NCI-H446 (cell line): ENCODE data around the gene ZNF225.
A peak's percentile ranks its signal among the peaks of the same experiment; 100 is the strongest.
"Not testable (repeated sequence)": the region's sequence is repeated elsewhere in the genome, so short reads cannot be mapped to it uniquely, and the experiment has no call there.

Source experiments
- DNase-seq, 2 experiments: peaks; one replicate each; lab custom pipeline; 2025; lab: John Stamatoyannopoulos, UW

Gene ZNF225

DNA sequence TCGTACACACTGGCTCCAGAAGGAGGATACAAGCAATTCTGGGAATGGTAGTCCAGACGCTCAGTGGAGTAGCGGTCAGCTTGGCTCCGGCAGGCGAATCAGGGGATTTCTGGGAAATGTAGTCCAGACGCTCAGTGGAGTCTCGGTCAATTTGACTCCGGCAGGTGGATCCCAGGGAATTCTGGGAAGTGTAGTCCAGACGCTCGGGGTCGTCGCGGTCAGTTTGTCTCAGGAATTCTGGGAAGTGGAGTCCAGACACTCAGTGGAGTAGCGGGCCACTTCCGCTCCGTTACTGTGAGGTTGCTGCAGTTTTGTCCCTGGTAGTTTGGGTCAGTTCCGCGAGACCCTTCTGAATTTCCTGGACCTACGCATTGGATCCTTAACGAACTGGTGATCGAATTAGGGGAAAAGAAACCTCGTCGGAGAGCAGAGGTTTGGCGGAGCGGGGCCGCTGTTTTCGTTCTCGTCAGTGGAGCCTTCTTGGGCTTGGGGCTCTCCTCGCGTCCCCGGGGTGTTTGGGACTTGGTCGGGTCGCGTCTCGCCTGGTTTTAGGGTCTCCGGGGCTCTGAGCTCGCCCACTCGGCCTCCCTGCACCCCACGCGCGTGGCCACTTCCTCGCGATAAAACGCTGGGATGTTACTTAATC, at the start of gene ZNF225:
Gene ZNF225 (plus strand): TSS at position 262 of the 646 bp plus-strand sequence. CDS start 2,429 bp downstream, outside the sequence.
- peak; percentile 97 to 98 for DNase-seq

DNA sequence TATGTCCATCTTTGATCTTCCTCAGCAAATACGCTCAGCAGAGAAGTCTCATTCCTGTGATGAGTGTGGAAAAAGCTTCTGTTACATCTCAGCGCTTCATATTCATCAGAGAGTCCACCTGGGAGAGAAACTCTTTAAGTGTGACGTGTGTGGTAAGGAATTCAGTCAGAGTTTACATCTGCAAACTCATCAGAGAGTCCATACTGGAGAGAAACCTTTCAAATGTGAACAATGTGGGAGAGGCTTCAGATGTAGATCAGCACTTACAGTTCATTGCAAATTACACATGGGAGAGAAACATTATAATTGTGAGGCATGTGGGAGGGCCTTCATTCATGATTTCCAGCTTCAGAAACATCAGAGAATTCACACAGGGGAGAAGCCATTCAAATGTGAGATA, 46.9 kb upstream of the ZNF225 start:
- DNase-seq: no peak

DNA sequence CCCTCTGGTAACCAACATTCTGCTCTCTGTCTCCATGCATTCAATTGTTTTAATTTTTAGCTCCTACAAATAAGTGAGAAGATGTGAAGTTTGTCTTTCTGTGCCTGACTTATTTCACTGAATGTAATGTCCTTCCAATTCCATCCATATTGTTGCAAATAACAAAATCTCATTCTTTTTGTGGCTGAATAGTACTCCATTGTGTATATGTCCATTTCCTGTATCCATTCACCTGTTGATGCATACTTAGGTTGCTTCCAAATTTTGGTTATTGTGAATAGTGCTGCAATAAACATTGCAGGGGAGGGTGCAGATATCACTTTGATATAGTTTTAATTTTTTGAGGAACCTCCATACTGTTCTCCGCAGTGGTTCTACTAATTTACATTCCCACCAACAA, 43.8 kb upstream of the ZNF225 start:
- DNase-seq: no peak

DNA sequence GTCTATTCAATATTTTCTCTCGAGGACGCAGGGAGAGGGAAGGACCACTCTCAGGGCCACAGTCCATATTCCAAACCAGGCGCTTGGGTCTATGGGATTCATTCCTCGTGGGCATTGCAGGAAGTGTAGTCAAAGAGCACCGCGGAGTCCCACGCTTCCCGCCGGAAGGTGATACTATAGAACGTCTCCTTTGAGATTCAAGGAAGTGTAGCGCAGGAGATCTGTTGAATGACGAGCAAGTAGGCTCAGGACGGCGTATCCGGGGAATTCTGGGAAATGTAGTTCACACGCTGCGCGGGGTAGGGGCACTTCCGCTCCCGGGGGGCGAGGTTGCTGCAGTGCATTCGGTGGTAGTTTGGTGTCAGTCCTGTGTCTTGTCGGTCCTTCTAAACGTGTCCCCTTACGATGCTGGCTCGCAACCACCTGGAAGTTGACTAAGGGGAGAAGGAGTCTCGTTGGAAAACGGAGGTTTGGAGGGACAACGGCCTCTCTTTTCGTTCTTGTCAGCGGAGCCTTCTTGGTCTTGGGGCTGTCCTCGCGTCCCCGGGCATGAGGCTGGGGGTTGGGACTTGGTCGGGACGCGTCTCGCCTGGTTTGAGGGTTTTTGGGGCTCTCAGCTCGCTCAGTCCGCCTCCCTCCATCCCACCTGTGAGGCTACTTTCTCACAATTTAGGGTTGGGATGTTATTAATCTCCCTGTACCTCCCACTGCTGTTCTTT, 41.2 kb upstream of the ZNF225 start, which contains the start of gene ZNF284:
Gene ZNF284 (plus strand): TSS at position 336 of the 719 bp plus-strand sequence. CDS start 4,231 bp downstream, outside the sequence.
- peak; percentile 88 to 95 for DNase-seq

DNA sequence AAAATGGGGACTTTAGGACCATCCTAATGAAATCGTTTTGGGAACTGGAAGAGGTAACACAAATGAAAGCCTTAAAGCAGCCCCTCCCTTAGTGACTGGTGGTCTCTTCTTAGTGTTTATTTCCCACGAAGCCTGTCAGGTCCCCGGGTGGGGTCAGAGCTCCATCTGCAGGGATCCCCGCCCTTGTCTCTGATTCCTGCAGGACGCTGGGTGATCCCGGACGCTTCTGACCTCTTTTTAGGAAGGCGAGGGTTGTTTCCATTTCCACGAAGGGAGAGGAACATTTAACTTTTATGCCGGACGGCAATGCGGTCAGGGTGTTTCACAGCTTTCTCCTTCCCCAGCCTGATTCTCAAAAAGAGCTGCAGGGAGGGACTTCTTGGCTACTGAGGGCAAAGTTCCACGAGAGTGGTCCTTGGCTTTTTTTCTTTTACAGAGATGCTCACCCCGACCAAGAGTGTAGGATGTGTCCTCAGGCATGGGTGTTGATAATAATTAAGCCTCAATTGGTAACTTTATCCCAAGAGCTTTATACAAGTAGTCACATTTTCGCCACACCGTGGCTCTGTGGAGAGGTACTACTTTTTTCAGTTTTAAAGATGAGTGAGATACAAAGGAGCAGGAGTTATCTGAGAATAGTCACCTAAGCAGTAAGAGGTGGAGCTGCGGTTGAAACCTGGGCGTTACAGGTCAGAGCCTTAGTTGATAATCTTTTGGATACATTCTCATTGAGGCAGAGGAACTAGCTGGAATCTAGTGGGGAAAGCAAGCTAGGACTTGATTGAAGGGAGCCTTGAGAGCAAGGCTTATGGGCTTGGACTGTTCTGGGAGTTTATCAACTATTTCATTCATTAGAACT, 40.4 kb upstream of the ZNF225 start:
- no peak for DNase-seq

DNA sequence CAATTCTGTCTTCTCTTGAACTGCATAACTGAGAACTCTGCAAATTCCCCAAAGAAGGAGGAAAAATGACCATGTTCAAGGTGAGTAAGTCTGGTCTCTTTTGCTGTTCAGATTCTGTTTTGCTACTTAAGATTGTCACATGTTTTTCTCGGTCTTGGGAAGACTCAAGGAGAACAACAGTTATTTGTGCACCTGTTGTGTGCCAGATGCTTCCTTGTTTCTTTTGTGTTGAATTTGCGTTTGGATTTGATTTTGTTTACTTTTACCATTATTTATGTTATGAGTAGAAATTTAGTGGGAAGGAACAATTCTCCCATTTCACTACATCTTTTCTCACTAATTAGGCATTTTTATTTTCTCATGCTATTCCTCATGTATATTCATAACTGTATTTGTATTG, 36.9 kb upstream of the ZNF225 start:
- DNase-seq: no peak

DNA sequence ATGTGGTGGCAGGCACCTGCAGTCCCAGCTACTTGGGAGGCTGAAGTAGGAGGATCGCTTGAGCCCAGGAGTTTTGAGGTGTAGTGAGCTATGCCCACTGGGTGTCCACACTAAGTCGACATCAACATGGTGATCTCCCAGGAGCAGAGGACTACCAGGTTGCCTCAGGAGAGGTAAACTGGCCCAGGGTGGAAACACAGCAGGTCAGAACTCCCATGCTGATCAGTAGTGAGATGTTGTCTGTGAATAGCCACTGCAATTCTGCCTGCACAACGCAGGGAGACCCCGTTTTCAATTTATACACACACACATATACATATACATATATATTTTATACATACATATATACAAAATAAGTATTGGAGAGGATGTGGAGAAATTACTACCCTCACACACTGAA, 21.1 kb upstream of the ZNF225 start:
- DNase-seq: no peak

DNA sequence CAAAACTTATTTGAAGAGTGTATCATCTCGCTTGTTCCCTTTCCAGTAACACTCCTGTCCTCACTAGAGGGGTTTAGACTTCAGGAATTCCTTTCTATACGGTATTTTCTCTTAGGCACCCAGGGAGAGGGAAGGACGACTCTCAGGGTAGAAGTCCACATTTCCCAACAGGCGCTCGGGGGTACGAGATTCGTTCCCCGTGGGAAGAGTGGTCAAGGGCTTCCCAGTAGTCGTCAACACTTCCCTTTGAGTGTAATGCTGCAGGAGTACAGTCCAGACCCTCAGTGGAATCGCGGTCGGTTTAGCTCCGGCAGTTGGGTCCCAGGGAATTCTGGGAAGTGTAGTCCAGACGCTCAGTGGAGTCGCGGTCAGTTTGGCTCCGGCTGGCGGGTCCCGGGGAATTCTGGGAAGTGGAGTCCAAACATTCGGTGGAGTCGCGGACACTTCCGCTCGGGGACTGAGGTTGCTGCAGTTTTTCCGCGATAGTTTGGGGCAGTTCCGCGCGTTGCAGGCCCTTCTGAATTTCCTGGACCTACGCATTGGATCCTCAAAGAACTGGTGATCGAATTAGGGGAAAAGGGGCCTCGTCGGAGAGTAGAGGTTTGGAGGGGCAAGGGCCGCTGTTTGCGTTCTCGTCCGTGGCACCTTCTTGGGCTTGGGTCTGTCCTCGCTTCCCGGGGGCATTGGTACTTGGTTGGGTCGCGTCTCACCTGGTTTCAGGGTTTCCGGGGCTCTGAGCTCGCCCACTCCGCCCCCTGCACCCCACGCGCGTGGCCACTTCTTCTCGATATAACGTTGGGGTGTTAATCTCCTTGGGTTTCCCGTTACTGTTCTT, 19.1 kb upstream of the ZNF225 start, which contains the start of gene ZNF224:
Gene ZNF224 (plus strand): TSS at position 431 of the 835 bp plus-strand sequence. CDS start 3,513 bp downstream, outside the sequence.
- DNase-seq: peak; percentile 89 to 95

DNA sequence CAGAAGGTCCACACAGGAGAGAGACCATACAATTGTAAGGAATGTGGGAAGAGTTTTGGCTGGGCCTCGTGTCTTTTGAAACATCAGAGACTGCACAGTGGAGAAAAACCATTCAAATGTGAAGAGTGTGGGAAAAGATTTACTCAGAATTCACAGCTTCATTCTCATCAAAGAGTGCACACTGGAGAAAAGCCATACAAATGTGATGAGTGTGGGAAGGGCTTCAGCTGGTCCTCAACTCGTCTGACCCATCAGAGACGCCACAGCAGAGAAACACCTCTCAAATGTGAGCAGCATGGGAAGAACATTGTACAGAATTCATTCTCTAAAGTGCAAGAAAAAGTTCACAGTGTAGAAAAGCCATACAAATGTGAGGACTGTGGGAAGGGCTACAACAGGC, 5.4 kb upstream of the ZNF225 start:
- DNase-seq: no peak

DNA sequence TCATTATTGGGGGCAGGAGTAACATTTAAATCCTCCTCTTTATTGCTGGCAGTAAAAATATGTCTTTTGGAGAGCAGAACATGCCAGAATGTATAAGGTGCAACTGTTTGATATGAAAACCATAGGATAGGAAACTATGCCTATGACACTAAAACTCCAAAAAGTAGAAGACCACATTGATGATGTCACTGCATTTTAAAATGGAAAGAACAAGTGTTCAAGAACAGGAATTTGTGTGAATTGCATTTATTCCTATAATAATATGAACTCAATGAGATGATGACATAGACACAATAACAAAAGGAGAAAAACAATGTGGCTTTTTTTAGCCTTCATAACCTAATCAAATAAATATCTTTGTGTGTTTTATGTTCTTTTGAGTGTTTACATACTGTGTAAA, 3.7 kb upstream of the ZNF225 start:
- no peak for DNase-seq

DNA sequence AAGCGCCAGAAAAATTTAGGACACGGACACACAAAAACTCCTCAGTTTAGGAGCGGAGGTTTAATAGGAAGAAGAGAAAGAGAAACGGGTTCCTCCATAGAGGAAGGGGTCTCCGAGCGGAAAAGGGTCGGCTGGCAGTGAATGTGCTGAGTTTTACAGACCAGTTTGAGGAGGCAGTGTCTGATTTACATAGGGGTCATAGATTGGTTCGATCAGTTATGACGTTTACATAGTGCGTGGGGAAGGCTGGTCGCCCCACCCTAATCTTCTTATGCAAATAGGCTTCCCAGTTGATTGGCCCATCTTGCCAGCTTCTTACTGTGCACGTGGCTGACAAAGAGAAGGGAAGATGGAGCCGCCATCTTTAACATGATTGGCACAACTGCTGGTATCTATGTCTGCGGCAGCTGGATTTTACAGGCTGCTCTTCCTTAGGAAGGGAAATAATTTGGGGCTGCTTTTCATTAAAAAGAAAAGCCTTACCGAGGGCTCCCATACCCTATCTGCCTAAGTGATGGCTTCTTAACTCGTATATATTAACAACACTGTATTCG, 1.2 kb upstream of the ZNF225 start:
- DNase-seq: peak in 1 of 2 experiments; percentile 10

DNA sequence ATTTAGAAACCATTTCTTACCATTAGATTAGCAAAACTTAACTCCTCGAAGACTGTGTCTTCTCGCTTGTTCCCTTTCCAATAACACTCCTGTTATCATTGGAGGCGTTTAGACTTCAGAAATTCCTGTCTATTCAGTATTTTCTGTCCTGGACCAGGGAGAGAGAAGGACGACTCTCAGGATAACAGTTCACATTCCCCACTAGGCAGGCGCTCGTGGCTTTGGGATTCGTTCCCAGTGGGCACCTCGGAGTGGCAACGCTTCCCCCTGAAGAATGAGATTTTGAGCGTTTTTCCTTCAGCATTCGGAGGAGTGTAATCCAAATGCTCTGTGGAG, 429 bp upstream of the ZNF225 start:
- no peak for DNase-seq

DNA sequence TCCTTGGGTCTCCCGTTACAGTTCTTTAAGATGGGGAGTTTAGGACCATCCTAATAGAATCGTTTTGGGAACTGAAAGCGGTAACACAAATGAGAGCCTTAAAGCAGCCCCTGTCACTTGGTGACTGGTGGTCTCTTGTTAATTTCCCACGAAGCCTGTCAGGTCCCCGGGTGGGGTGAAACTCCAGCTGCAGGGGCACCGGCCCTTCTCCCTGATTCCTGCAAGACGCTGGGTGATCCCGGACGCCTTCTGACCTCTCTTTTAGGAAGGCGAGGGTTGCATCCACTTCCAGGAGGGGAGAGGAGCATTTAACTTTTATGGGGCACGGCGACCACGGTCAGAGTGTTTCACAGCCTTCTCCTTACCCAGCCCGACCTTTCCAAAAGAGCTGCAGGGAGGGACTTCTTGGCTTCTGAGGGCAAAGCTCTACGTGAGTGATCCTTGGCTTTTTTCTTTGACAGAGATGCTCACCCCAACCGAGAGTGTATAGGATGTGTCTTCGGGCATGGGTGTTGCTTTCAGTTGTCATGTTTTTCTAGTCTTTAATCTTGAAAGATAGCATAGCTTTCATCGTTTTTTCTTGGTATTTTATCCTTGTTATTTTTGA, 688 bp downstream of the ZNF225 start:
- no peak for DNase-seq

DNA sequence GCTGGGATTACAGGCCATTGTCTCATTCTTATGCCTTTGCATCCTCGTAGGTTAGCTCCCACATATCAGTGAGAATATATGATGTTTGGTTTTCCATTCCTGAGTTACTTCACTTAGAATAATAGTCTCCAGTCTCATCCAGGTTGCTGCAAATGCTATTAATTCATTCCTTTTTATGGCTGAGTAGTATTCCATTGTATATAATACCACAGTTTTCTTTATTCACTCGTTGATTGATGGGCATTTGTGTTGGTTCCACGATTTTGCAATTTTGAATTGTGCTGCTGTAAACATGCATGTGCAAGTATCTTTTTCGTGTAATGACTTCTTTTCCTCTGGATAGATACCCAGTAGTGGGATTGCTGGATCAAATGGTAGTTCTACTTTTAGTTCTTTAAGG, 8.0 kb downstream of the ZNF225 start:
- DNase-seq: not testable (repeated sequence)

DNA sequence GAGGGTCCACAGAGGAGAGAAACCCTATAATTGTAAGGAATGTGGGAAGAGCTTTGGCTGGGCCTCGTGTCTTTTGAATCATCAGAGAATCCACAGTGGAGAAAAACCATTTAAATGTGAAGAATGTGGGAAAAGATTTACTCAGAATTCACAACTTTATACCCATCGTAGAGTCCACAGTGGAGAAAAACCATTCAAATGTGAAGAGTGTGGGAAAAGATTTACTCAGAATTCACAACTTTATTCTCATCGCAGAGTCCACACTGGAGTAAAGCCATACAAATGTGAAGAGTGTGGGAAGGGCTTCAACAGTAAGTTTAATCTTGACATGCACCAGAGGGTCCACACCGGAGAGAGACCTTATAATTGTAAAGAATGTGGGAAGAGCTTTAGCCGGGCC, 18.8 kb downstream of the ZNF225 start:
- DNase-seq: no peak

DNA sequence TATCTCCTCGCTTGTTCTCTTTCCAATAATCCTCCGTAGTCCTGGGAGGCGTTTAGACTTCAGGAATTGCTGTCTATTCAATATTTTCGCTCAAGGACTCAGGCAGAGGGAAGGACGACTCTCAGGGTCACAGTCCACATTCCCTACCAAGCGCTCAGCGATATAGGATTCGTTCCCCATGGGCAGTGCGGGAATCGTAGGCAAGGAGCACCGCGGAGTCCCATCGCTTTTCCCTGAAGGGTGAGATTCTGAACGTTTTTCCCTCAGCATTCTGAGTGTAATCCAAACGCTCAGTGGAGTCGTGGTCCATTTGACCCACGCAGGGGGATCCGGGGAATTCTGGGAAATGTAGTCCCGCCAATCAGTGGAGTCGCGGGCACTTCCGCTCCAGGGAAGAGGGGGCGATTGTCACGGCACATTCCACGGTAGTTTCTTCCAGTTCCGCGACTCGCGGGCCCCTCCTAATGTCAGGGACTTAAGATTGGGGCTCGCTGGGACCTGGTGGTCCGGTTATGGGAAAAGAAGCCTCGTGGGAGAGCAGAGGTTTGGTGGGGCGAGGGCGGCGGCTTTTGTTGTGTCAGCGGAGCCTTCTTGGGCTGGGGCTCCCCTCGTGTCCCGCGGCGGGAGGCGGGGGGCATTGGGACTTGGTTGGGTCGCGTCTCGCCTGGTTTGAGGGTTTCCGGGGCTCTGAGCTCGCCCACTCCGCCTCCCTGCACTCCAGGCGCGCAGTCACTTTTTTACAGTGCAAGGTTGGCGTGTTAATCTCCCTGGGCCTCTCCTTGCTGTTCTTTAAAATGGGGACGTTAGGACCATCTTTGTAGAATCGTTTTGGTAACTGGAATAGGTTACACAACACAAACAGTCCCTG, 28.2 kb downstream of the ZNF225 start, which contains the start of gene ZNF234:
Gene ZNF234 (plus strand): TSS at position 364 of the 868 bp plus-strand sequence. CDS start 3,079 bp downstream, outside the sequence.
- peak; percentile 67 to 86 for DNase-seq

DNA sequence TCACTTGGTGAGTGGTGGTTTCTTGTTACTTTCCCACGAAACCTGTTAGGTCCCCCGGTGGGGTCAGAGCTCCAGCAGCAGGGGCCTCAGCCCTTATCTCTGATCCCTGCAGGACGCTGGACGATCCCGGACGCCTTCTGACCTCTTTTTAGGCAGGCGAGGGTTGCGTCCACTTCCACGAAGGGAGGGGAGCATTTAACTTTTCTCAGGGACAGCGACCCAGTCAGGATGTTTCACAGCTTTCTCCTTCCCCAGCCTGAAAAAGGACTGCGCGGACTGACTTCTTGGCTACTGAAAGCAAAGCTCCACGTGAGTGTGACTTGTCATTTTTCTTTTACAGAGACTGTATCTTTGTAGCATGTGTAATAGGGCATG, 28.8 kb downstream of the ZNF225 start:
- no peak for DNase-seq

DNA sequence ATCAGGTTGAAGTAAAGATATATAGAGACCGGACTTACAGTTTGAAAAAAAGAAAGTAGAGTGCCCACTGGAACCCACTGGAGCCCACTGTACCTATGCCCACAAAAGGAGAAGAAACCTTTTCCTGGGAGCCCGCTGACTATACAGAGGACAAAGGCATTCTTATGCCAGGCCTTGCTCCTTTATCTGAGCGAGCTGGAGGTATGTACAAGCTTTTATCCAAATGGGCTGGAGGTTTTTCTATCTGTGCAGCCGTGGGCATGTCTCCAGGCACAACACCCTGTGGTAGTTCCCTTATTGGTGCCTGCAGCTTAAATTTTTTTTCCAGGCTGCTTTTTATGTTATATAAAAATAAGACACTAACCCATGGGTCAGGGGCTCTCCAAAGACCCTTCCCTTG, 36.6 kb downstream of the ZNF225 start:
- no peak for DNase-seq

DNA sequence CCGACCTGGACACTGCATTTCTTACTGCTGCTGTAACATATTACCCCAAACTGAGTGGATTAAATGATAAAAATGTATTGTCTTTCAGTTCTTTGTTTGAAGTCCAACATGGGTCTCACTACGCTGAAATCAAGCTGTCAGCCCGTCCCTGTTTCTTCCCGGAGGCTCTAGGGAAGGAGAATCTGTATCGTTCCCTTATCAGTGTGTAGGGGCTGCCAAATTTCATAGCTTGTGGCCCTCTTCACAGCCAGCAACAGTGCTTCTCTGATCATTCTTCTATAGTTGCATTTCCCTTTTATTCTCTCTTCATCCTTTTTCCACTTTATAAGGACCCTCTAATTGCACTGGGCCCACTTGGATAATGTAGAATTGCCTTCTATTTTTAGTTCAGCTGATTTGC, 38.3 kb downstream of the ZNF225 start:
- DNase-seq: no peak

DNA sequence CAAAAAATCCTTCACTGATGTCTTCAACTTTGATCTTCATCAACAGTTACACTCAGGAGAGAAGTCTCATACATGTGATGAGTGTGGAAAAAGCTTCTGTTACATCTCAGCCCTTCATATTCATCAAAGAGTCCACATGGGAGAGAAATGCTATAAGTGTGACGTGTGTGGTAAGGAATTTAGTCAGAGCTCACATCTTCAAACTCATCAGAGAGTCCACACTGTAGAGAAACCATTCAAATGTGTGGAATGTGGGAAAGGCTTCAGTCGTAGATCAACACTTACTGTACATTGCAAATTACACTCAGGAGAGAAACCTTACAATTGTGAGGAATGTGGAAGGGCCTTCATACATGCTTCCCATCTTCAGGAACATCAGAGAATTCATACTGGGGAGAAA, 43.3 kb downstream of the ZNF225 start:
- no peak for DNase-seq
